A549 treated with Hydrocortisone at 1 μM for 4 hours (cell line): ENCODE results near the gene VPS50. TPM values are rescaled to one million over a fixed set of nuclear protein-coding genes. Genes with fewer than 3 reads are reported as not detected.

Experiments
- total RNA-seq: library from RNA; stranded (reverse); fragments of 200-300 nt; extraction: Qiagen RNA extraction; gene quantifications from 5 replicates; pipeline ENCODE4 v1.2.3, GENCODE V29; 2022

VPS50 gene
- 5.9 to 7.9 TPM (median 6.3 TPM) in 5 replicates for total RNA-seq

GRCh38 chr7:93231799-93232672, at the start of gene VPS50:
TSS of gene VPS50 (plus strand) at chr7:93232366. CDS start at chr7:93232468, 102 bp downstream.

GRCh38 chr7:93226310-93226709, 5.9 kb upstream of the VPS50 start, which contains the start of gene HEPACAM2:
TSS of gene HEPACAM2 (minus strand) at chr7:93226469.

Other genes starting within 250 kb of the VPS50 start
- 2.3 to 5.1 TPM (median 3.9 TPM) in 5 replicates for gene SAMD9, start 114.4 kb upstream of the VPS50 start, total RNA-seq
- 0.37 to 0.77 TPM (median 0.41 TPM) in 5 replicates for gene SAMD9L, start 84.0 kb upstream of the VPS50 start, total RNA-seq
- not detected in 5 replicates for gene HEPACAM2, start 5.9 kb upstream of the VPS50 start, total RNA-seq